Bronchial epithelial cell (primary cell): ENCODE data around the gene PLK2. TPM values are rescaled to one million over a fixed set of nuclear protein-coding genes. Genes with fewer than 3 reads are reported as not detected.

Source experiments
- DNase-seq: peaks from one replicate; pipeline ENCODE4 v3.0.0-alpha.2; 2010; ENCODE audit warnings: low read depth
- FAIRE-seq: peaks from 2 replicates; lab custom pipeline; 2011; peaks lifted over from hg19 to GRCh38; lab: Jason Lieb, UNC
- H3K27me3 ChIP-seq: 2 replicates; pipeline ENCODE4 v1.5.1; 2011; ENCODE audit warnings: low read length; ENCODE audit not compliant: control insufficient read depth, insufficient read depth
- H3K36me3 ChIP-seq: 2 replicates; pipeline ENCODE4 v1.5.1; 2011; ENCODE audit warnings: low read length; ENCODE audit not compliant: control insufficient read depth, insufficient read depth
- H3K4me3 ChIP-seq: 2 replicates; pipeline ENCODE4 v1.5.1; 2011; ENCODE audit warnings: mild to moderate bottlenecking, low read depth, low read length, control low read depth
- total RNA-seq: library from RNA; depleted of rRNA; stranded (reverse); fragments of >200 nt; gene quantifications from 2 replicates; pipeline ENCODE4 v1.2.1, GENCODE V29; 2014
- TF ChIP-seq, protein P1 (sequence below): IDR thresholded peaks from 2 replicates; pipeline ENCODE4 v1.5.1; 2011; ENCODE audit warnings: mild to moderate bottlenecking, moderate library complexity, low read length, control low read depth, inconsistent platforms; ENCODE audit not compliant: insufficient read depth, severe bottlenecking

The PLK2 gene
- total RNA-seq, 1 donor from 2014 or later, result 146 TPM

DNA sequence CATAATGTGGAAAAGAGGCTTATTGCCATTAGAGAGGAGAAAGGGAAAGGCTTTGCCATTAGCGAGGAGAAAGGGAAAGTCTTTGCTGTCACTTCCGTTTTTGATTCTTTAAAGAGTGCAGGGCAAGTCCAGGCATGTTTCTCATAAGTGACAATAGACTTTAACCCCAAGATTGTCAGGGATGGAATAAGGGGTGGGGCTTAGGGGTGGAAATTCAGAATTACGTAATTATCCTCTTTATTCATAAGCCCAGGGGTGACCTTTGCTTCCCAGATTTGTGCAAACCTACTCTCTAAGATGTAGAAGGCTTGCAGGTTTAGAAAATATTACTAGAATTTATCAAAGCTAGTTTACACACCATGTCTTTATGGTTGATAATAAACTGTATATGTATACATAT, 2.3 kb upstream of the PLK2 start:
- Histone ChIP-seq H3K4me3 (no peak overlapping the region), H3K36me3 (peaks cover 8% of the 10 kb centered on the region), H3K27me3 (no peaks in the 10 kb centered on the region)
- peak; percentile 83 for DNase-seq
- no peak for FAIRE-seq
- TF ChIP-seq, protein P1, sequence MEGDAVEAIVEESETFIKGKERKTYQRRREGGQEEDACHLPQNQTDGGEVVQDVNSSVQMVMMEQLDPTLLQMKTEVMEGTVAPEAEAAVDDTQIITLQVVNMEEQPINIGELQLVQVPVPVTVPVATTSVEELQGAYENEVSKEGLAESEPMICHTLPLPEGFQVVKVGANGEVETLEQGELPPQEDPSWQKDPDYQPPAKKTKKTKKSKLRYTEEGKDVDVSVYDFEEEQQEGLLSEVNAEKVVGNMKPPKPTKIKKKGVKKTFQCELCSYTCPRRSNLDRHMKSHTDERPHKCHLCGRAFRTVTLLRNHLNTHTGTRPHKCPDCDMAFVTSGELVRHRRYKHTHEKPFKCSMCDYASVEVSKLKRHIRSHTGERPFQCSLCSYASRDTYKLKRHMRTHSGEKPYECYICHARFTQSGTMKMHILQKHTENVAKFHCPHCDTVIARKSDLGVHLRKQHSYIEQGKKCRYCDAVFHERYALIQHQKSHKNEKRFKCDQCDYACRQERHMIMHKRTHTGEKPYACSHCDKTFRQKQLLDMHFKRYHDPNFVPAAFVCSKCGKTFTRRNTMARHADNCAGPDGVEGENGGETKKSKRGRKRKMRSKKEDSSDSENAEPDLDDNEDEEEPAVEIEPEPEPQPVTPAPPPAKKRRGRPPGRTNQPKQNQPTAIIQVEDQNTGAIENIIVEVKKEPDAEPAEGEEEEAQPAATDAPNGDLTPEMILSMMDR, result no peak

DNA sequence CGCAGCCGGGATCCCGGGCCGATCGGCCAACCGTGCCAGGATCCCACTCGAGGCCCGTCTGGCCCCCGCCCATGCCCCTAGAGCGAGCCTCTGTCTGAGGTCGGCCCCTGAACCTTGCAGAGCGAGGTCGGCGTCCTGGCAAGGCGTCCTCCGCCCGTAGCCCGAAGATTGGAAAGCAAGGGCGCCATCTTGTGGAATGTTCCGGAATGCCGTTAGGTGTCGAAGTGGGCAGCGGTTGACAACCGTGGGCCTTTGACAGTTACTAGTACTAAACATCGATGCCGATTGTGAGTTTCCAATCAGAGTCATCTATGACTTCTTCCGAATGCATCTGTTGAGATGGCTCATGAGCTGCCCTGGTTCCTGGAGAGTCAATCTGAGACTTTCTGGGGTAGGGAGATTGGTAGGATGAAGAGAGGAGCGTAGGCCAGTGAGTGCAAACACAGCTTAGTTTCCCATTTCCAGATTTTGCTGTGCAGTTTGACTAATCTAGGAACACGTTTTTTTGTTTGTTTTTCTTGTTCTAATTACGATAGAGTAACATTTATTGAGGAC, 923 bp upstream of the PLK2 start:
- TF ChIP-seq, protein P1, result peak; percentile 89
- peak; percentile 79 for FAIRE-seq
- H3K4me3 ChIP-seq, result peak overlapping the region; percentile 99
- H3K36me3 ChIP-seq, result peaks cover 13% of the 10 kb centered on the region
- H3K27me3 ChIP-seq, result no peaks in the 10 kb centered on the region
- peak; percentile 71 for DNase-seq

DNA sequence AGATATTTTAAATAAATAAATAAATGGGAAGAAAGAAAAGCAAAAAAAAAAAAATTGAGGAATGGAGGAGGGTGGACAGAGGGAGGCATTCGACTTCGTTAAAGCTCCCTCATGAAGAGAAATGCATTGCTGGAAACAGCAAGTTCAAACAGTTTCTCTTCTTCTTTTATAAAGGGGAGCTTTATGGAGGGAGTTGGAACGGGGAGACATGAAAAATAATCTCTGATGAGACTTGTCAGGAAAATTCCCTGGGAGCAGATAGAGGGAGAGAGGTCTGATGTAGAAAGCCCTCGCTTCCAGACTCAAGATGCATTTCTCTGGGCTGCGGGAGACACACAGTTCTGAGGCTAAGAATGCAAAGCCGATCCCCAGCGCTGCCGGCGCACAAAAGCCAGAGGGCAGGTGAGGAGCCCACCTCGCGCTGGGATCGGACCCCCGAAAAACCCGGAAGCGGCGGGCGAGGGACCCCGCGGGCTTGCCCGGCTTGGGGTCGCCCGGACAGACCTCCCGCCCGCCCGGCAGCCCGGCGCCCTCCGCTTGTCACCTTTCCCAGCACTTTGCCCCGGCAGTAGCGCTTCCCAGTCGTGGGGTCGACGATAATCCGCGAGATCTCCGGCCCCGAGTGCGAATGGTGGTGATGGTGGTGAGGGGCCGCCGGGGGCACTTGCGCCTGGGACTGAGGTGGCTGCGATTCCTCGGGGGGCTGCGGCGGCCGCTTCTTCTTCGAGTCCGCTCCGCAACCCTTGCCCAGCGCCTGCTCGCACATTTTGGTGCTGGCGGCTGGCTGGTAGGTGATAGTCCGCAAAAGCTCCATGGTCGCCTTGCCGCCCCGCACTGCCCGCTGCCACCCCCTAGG, 512 bp downstream of the PLK2 start:
- TF ChIP-seq, protein P1, result no peak
- DNase-seq, result no peak

DNA sequence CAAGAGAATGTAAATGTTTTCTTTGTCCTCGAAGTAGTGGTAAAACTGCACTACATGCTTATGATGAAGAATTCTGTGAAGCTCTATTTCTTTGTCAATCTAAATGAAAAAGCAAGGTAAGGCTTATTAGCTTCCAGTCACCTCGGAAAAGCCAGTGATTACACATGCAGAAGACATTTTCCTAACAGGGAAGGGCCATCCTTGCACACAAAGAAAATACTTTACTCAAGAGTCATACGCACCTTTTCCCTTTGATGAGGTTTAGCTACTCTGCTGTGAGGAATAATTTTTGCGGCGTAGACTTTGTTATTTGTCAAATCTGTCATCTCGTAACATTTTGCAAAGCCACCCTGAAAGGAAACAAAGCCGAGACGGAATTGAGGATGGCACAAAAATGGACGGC, 1.1 kb downstream of the PLK2 start:
- H3K4me3 ChIP-seq, result peak overlapping the region; percentile 99
- H3K27me3 ChIP-seq, result no peaks in the 10 kb centered on the region
- FAIRE-seq (no peak), DNase-seq (peak; percentile 82)
- H3K36me3 ChIP-seq, result peaks cover 20% of the 10 kb centered on the region
- TF ChIP-seq, protein P1, result no peak

More for the DNA sequence above, 512 bp downstream of the PLK2 start:
- FAIRE-seq, result no peak
- Histone ChIP-seq H3K36me3 (peaks cover 20% of the 10 kb centered on the region), H3K27me3 (no peaks in the 10 kb centered on the region), H3K4me3 (peak overlapping the region; percentile 99)

DNA sequence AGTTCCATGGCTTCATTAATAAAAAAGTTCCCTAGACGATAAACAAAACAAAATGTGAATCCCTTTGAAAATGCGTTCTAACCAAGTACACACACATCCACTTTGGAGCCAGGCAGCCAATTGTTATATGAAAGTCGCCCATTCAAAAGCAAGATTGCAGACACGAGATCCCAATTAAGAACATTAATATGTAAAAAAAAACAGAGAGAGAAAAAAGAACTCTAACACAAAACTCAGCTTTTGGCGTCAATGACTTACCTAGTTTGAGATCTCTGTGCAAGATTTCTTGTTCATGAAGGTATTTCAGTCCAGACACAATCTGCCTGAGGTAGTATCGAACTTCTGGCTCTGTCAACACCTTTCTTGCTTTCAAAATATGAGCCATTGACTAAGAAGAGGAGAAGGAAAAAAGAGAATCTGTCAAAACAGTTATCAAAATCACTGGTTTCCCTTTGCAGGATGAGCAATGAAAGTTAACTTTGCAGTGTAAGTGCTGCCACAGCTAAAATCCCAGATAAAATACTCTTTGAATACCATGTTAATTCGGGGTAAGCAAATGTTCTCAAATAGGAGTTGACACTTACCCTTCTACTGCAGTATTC, 1.6 kb downstream of the PLK2 start:
- FAIRE-seq (no peak), DNase-seq (no peak)
- peak overlapping the region; percentile 99 for H3K4me3 ChIP-seq
- no peaks in the 10 kb centered on the region for H3K27me3 ChIP-seq
- H3K36me3 ChIP-seq, result peaks cover 20% of the 10 kb centered on the region
- TF ChIP-seq, protein P1, result no peak
